NCI-H1092 (cell line): ENCODE data around the gene KLHL25.

Source experiments
- DNase-seq: peaks from one replicate; lab custom pipeline; 2025; lab: John Stamatoyannopoulos, UW

The KLHL25 gene

DNA sequence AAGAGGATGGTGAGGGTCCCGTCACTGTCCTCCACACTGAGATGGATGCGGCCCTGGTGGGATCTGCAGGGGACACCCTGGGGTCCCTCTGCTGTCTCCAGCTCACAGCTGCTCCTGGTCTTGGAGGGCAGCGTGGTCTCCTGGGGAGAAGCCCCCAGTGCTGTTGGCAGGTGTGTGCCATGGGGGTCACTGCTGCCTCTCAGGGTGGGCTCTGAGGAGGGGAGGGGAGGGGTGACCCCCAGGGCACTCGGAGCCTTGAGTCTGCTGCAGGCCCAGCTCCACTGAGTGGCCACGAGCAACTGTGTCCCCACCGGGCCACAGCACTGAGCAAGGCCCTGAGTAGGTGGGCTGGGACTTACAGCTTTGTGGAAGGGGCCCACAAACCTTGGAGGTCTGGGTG, 34.7 kb downstream of the KLHL25 start:
- DNase-seq = no peak

DNA sequence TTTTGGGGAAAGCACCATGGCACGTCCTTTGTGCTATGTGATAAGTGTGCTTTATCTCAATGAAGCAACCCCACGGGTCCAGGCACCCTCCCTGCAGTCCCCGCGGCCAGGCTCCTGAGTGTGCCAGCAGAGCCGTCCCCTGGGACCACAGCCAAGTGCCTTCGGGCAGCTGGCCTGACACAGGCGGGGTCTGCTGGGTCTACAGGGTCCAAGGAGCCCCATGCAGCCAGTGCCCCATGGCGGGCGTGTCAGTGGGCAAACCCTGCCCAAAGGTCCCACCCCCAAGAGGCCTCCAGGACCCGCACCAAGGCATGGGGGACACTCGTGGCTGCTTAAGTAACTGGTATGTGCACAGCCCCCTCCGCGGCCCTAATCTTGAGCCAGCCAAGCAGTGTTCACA, 35.3 kb downstream of the KLHL25 start:
- no peak for DNase-seq

DNA sequence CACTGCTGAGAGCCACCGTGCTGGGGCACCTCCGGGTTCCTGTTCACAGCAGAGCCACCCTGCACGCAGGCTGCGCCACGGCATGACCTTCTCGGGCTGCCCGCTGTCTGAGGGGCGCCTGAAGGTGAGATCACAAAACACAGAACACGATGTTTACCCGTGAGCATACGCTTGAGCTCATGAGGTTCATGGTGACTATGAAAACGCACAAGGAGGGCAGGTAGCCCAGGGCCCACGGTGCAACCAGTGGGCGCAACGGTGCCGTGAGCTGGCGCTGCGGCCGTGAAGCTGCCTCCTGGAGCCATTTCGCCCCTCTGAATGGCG, 36.1 kb downstream of the KLHL25 start:
- DNase-seq = no peak

DNA sequence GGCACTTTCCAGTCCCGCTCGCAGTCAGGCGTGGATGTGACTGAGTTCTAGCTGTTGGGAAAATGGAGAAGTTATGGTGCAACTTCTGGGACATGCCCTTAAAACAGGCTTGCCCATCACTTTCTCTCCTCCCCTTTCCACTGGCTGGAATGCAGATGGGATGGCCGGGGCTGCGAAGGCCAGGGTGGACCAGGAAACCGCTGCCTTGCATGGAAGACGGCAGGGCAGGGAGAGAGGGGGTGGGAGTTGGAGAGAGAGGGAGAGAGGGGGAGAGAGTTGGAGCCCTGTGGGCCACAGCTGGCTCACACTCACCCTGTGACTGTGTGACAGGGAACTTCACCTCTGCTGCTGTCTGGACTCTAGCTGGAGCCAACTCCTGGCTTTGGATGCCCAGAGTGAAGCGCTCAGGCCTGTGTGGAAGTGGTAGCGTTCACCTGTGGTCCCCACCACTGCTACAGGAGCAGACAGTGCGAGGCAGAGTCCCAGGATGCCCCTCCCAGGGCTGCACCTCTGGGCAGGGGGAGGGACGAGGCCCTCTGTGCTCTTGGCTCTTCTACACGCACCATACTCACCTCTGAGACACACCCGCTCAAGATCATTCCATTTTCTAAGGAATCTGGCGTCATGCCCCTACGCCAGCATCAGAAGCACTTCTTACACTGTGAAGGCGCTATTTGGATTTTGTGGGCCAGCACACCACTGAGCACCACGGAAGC, 36.6 kb downstream of the KLHL25 start:
- DNase-seq = no peak

DNA sequence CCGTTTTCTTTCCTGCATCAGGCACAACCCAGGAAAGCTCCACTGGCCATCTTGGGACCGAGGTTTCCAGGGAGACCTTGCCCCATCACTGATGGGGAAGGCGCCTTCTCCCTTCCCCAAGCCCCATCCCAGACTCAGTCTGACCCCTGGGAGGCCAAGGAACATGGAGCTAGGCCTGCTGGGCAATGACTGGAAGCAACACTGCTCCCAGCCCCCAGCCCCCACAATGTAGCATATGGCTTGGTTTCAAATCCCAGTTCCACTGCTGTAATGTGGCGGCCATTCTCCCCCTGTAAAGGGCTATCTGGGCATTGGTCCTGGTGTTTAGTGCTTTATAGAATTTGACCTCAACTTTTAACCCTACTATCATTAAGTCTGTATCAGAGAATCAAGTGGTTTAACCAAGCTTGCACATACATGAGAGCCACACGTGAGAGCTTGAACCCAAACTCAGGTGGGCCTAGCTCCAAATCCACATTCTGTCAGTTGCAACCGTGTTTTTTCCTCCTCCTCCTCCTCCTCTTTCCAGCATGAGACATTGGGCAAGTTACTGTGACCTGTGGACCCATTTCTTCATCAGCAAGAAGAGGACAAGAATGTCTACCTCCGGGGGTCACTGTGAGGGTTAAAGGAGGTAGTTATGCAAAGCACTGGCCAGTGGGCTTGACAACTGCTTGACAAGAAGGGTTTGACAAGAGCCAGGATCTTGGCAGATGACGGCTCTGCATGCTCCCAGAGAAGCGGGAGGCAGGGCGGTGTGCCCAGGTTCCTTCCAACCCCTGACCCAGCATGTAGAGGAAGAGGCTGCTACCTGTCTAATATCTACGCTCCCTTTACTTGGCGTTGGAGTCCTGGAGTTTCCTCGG, 37.4 kb downstream of the KLHL25 start:
- no peak for DNase-seq

DNA sequence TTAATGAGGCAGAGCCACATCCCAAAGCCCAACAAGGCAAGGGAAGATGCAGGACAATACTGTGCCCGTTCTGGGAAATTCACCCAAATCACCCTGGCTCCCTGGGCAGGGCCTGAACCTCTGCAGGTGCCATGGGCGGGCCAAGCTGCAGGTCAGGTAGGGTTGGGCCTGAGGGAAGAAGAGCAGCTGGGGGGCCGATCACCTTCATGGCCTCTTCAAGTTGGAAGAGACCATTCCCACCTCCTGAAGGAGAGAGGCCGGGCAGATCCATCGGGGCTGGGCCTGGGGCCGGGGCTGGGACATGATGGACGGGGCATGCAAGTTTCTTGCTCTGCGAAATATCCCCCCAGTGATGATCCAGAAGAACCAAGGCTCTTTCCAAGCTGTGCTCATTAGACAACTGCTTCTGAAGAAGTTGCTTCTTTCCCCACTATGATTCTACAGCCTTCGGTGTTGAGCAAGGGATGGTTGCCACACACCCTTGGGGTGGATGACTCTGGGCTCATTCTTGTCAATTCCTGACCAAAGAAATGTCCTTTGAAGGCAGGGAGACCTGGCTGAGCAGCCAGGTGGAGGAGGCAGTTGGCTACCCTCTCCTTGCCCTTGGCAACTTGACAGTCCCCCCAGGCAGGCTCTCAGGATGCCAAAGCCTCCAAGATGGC, 38.2 kb downstream of the KLHL25 start:
- no peak for DNase-seq

DNA sequence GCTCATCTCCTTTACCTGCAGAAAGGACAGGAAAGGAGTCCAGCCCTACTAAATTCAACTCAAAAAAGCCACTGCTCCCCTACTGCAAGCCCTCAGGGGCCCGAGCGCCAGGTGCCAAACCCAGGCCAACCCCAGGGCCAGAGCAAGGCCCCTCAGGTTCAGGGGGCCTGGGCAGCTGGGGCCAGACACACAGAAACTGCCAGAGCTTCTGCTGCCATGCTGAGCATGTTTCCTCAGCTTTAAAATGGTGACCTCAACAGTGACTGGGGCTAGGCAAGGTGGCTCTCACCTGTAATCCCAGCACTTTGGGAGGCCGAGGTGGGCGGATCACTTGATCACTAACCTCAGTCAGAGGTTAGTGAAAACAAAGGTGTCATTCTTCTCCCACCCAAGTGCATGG, 38.8 kb downstream of the KLHL25 start:
- no peak for DNase-seq

DNA sequence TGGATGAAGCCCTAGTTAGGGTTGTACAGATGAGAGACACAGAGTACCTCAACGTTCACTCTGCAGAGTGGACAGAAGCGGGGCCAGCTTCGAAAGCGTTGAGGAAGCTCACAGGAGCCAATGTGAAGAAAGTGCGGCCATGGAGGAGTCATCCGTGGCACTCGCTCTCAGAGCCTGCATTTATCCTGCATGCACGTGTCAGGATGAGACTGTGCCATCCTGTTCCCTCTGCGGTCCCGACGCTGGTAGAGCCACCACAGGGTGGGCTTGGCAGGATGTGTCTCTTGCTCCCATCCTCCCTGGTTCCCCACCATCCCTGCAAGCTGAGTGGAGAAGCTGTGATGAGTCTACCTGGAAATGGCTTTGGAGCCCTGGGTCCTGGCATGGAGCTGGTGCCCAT, 39.3 kb downstream of the KLHL25 start:
- no peak for DNase-seq

DNA sequence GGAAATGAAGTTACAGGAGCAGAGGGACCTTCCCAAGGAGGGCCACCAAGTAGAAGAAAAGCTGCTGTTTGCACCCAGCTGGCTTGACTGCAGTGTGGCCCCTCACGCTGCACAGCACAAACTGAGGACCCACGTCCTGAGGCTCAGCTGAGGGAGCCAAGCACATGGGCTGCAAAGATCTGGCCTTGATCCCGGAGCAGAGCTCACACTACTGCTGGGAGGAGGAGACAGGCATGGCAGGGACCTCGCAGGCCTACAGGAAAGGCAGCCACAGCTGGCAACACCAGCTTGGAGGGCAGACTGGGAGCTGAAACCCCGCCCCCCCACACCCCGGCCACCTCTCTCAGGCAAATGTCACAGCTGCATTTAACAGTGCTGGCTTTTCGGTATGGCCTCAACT, 39.7 kb downstream of the KLHL25 start:
- DNase-seq = no peak

DNA sequence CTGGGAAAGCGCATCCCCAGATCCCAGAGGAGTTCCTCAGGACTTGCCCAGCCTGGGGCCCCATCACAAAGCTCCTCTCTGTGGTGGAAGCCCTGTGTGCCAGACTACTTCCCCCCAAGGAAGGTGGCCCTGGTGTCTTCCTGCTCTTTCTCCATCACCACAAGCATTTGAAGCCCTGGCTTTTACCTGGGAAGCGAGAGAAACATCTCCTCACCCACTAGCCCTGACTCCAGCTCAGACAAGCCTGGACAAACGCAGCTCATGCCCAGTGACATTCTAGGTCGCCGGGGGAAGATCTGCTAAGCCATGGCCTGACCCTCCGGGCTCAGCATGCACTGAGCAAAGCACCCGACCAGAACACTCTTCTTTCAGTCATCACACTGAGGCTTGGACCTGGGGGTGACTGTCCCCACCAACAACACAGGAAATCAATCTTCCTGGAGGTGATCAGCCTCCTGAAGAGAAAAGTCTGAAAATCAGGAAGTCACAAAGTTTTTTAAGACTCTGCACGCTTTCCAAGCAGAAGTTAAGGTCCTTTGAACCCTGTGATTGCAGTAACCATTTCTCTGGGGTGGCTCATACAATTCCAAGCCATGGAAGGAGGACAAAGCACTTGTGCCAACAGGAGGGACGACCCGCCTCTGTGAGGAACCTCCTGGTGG, 40.8 kb downstream of the KLHL25 start:
- DNase-seq = no peak

DNA sequence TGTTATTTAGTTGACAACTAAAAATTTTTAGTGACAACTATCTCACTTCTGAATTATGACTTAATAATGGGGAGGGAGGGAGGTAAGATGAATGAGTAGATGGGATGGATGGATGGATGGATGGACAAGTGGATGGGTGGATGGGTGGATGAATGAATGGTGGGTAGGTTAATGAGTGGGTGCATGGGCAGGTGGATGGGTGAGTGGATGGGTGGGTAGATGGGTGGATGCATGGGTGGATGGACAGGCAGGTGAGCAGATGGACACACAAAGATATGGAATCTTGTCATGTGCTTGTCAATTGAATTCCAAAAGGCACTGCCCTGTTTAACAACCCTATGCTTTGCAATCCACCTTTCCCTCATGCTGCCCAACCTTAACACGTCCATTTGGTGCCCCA, 41.5 kb downstream of the KLHL25 start:
- DNase-seq = no peak

DNA sequence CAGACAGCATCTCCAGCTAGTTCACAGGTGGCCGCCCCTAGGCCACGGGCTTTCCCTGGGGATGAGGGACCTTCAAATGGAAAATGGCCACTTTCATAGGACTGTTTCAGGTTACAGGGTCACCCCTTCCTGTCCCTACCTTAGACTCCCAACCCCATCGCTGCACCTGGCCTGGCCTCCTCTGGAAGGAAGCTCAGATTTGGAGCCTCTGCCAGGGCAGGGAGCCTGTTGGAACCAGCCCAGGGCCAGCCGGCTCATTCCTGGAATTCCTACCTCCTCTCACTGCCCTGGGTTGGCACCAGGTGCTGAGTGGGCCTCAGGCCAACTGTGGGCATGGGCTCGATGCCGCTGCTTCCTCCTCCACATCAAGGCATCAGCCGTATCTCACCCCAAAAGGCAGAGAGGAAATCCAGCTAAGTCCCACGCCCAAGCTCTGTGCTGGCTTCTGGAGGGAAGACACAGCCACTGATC, 42.2 kb downstream of the KLHL25 start:
- DNase-seq = no peak

DNA sequence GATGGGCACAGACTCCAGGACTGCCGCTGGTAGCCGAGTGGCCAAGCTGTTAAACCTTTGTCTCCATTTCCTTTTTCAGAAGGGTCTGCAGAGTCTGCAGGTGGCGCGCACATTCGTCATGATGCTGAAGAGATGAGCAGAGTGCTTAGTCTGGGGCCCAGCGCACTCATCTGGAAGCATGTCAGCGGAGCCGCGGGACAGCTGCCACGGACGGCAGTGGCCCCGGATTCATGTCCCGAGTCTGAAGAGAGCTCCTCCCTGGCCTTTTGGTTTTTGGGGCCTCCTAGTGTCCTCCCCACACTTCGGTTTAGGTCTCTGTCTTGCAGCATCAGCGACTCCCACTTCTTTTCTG, 42.6 kb downstream of the KLHL25 start:
- DNase-seq = no peak

DNA sequence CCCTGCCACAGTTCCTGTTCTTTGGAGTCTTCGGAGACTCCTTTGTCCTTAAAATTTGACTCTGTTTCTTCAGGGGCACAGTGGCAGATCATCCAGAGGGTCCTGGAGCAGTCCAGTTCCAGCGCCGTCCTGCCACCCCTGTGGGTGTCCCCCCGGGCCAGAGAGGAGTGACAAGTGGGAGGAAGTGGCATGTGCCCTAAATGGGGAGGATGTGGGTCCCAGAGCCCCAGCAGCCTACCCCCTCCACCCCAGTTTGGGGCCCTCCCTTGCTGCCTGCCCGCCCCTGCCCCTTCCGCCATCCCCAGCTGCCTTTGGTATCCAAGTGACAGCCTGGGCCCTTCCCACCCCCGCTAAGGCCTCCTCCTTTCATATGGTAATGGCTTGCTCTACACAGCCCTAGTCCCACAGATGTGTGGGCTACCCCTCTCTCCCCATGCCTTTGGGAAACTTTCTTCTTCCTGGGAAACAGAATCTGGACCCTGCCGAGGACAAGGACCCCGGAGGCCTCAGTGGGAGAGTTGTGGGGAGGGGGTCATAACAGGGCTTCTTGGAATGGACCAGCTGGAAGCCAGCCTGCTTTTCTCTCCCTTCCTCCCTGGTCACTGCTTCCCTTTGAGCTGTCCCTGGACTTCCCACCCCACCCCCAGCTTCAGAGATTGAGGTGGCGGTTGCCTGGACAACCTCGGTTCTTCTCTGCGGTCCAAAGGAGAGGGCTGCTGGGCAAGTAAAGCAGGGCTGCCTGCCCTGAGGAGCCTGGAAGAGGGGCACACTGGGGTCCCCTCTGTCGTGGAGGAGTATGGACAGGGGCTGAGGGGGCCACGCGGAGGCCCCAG, 43.2 kb downstream of the KLHL25 start:
- no peak for DNase-seq

DNA sequence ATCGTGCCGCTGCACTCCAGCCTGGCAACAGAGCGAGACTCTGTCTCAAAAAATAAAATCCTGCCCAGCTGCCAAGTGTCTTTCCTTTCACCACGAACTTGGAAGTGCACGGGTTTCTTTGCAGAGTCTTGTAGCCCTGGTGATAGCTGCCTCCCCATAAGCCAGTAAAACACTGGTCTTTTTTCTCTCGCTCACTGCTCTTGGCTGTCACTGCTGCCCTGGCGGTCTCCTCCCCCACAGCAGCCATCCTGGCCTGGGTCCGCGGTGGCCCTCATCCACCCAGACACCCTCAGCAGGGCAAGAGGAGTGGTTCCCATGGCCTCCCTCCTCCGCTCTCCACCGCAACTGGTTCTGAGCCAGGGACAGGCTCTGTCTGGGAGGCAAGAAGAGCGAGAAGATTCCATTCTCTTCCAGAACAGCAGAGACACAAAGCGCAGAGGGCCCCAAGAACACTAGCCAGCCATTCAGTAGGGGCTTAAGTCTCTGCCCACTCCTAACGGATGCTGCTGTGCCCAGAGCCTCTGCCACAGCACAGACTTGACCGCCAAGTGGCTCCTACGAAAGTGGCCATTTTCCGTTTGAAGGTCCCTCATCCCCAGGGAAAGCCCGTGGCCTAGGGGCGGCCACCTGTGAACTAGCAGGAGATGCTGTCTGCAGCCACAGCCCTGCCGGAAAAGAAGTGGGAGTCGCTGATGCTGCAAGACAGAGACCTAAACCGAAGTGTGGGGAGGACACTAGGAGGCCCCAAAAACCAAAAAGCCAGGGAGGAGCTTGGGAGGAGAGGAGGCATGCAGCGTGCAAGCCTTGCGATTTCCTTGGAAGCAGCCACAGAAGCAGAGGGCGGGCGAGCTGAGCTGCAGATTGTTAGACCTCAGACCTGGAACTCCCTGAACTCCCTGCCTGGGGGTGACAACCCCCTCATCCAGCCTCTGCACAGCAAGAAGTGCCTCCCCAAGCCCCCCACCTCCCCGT, 44.1 kb downstream of the KLHL25 start:
- DNase-seq = no peak

DNA sequence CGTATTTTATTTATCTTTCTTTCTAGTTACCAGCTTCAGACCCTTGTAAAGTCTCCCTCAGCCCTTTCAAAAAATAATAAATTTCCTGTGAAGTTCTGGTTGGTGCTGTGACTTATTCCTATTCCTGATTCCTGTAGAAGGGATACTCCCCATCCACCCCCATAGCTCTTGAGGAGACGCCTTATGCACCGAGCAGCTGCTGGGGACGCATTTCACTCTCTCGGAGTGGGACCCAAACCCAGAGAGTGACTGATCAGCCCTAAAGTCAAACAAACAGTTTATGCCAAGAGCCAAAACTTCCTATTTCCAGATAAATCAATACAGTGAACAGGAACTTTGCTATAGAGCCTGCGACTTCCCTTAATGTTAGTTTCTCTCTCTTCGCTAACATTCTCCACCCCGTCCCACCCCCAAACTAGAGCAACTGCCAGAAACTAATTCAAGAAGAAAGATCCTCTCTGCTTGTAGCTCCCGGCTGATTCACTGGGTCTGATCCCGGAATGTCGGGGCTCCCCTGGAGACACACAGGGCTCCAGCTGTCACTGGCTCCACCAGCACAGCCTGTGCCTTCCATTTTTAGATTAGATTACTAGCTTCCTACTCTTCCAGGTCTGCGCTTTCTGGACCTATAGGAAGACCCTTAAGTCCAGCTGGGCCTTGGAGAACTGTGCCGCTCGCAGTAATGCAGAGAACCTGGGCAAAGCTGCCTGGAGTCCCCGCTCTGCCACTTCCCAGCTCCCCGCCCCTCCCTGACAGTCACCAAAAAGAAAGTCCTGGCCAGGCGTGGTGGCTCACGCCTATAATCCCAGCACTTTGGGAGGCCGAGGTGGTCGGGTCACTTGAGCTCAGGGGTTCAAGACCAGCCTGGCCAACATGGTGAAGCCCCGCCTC, 45.2 kb downstream of the KLHL25 start:
- no peak for DNase-seq

DNA sequence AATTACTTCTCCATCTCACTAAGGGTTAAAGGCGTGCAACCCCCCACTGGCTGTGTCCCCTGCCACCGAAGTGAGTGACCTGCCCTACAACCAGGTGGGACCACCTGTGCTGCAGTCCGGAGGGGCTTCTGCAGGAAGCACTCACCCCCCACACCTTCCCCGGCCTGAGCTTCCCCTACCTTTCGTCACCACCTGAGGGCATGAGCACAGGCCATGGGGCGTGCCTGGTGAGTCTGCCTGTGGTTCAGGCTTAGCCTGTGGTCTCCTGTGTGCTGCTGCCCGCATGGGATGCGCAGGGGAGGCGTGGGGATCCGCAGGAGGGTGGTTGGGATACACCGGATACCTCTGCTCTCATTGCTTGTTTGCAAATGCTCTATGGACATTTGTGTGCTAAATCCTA, 46.0 kb downstream of the KLHL25 start:
- DNase-seq = no peak

DNA sequence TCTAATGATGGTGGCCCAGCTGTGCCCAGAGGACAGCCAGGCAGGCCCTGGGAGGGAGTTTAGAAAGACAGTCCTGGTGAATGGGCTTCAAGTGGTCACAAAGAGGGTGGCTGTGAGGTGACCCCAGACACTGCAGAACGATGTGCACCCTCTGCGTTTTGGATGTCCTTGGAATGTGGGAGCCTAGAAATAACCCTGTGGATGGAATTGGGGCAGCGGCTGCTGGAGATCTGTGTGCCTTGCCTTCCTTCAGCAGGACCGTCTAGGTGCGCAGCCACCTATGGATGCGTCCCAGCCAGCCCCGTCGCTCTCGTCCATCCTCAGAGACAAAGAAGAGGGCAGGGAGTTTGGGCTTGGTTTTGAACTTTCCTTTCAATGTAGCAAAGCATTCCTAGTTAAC, 46.5 kb downstream of the KLHL25 start:
- DNase-seq = no peak

DNA sequence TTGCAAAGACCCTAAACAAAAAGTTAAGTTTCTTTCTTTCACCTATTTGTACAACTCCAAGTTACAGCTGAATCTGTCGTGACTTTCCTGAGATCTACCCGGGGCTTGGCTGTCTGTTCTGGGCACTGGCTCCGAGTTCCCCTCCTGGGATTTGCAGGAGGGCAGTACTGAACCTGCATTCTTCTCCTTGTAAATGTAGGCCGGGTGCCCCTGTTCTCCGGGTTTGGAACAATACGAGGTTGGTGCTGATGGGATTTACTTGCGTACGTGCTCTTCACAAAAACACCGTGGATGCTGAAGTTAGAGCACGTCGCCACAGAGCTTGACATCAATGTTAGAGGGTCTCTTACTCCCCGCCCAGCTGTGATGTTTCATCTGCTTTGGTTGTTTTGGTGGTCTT, 48.1 kb downstream of the KLHL25 start:
- DNase-seq = no peak
